HCT116 (cell line): ENCODE data around the gene MOCS2. TPM values are rescaled to one million over a fixed set of nuclear protein-coding genes. Genes with fewer than 3 reads are reported as not detected.

Experiments used
- ATAC-seq: fragments of 200-7000 bp; cut with Tn5 transposase; 2 replicates; pipeline ENCODE4 v1.9.1; 2020; ENCODE audit warnings: mild to moderate bottlenecking, moderate library complexity
- BruUV-seq: library from RNA; stranded (reverse); fragments of 400-500 nt; replicated peaks from 2 replicates; lab custom pipeline; 2021; lab: Mats Ljungman, UMichigan
- CTCF ChIA-PET: fragments of 300-600 bp; sonication (Branson Sonifier 250); formaldehyde crosslinking; loops from one replicate; lab custom pipeline; 2021; ENCODE audit warnings: antibody characterized with exemption; lab: Charles Lee
- POLR2A ChIA-PET: fragments of 300-600, 350-600 bp; sonication (Branson Sonifier 250); formaldehyde crosslinking; loops from one replicate; lab custom pipeline; 2021; ENCODE audit warnings: antibody characterized with exemption; lab: Charles Lee
- RAD21 ChIA-PET, 2 experiments: fragments of 300-600 bp; sonication (Branson Sonifier 250); formaldehyde crosslinking; loops; one replicate each; lab custom pipeline; 2023; ENCODE audit warnings: low total read pairs in 2 of 2; ENCODE audit not compliant: uncharacterized antibody in 2 of 2, unreplicated experiment in 2 of 2, low non-redundant PET in 1 of 2; lab: Charles Lee
- DNase-seq: peaks from one replicate; pipeline ENCODE4 v3.0.0-alpha.2; 2010; ENCODE audit warnings: low read depth, low spot score
- H2AFZ ChIP-seq: fragments of 200-600 bp; shearing (Covaris generic), sonication (generic); 2 replicates; pipeline ENCODE4 v1.6.1; 2017; ENCODE audit warnings: low read depth, mixed run types, mixed read lengths, antibody characterized with exemption, low read length; ENCODE audit not compliant: poor library complexity, severe bottlenecking
- H3K27ac ChIP-seq: 2 replicates; pipeline ENCODE4 v1.5.1; 2012; ENCODE audit warnings: low read depth, low read length
- H3K27me3 ChIP-seq: fragments of 200-600 bp; sonication (generic); 2 replicates; pipeline ENCODE4 v1.6.1; 2016; ENCODE audit warnings: mixed run types, low read length, mixed read lengths; ENCODE audit not compliant: insufficient read depth
- H3K36me3 ChIP-seq, 2 experiments: fragments of 200-500 bp in 1 of 2; fragments of 200-600 bp in 1 of 2; sonication (Bioruptor generic) in 1 of 2; sonication (generic) in 1 of 2; 2 replicates each; pipeline versions ENCODE4 v1.5.1 to v1.6.1; 2014 to 2016; ENCODE audit warnings: low read length in 2 of 2, inconsistent platforms in 1 of 2, mixed read lengths in 1 of 2, mixed run types in 1 of 2; ENCODE audit not compliant: insufficient read depth in 2 of 2, control insufficient read depth in 1 of 2
- H3K4me1 ChIP-seq, 2 experiments: fragments of 200-600 bp in 1 of 2; sonication (generic) in 1 of 2; 2 replicates each; pipeline versions ENCODE4 v1.5.1 to v1.6.1; 2012 to 2017; ENCODE audit warnings: low read length in 2 of 2, inconsistent platforms in 1 of 2, mild to moderate bottlenecking in 1 of 2, mixed read lengths in 1 of 2, mixed run types in 1 of 2, moderate library complexity in 1 of 2; ENCODE audit not compliant: insufficient read depth in 2 of 2, control insufficient read depth in 1 of 2
- H3K4me2 ChIP-seq: fragments of 200-600 bp; sonication (generic); 2 replicates; pipeline ENCODE4 v1.6.1; 2017; ENCODE audit warnings: mixed run types, low read length, mixed read lengths
- H3K4me3 ChIP-seq, 2 experiments: fragments of 200-600 bp in 1 of 2; sonication (generic) in 1 of 2; replicated peaks in 1 of 2; 2 replicates each; pipeline ENCODE4 v1.5.1; 2011 to 2016; ENCODE audit warnings: low read length in 2 of 2, control low read depth in 1 of 2, low read depth in 1 of 2, mild to moderate bottlenecking in 1 of 2, mixed read lengths in 1 of 2, mixed run types in 1 of 2
- H3K79me2 ChIP-seq: fragments of 200-600 bp; sonication (generic); 2 replicates; pipeline ENCODE4 v1.6.1; 2017; ENCODE audit warnings: mild to moderate bottlenecking, mixed run types, low read length, moderate library complexity, mixed read lengths; ENCODE audit not compliant: insufficient read depth
- H3K9ac ChIP-seq: fragments of 200-600 bp; sonication (generic); 2 replicates; pipeline ENCODE4 v1.6.1; 2016; ENCODE audit warnings: low read length, mixed read lengths
- H3K9me2 ChIP-seq: fragments of 200-600 bp; sonication (generic), shearing (Covaris generic); 2 replicates; pipeline ENCODE4 v1.6.1; 2017; ENCODE audit warnings: mixed run types, mild to moderate bottlenecking, moderate library complexity; ENCODE audit not compliant: insufficient read depth
- H3K9me3 ChIP-seq, 2 experiments: fragments of 200-500 bp in 1 of 2; fragments of 200-600 bp in 1 of 2; sonication (Bioruptor generic) in 1 of 2; sonication (generic) in 1 of 2; 2 replicates each; pipeline ENCODE4 v1.6.1; 2014 to 2017; ENCODE audit warnings: low read length in 2 of 2, mixed read lengths in 2 of 2, inconsistent platforms in 1 of 2, low read depth in 1 of 2, mild to moderate bottlenecking in 1 of 2, mixed run types in 1 of 2, moderate library complexity in 1 of 2; ENCODE audit not compliant: control insufficient read depth in 1 of 2, insufficient read depth in 1 of 2
- H4K20me1 ChIP-seq: fragments of 200-600 bp; sonication (generic), shearing (Covaris generic); 2 replicates; pipeline ENCODE4 v1.6.1; 2017; ENCODE audit warnings: mixed run types, mild to moderate bottlenecking, moderate library complexity; ENCODE audit not compliant: insufficient read depth
- ATF3 ChIP-seq: IDR thresholded peaks from 2 replicates; pipeline ENCODE4 v1.6.1; 2012
- EGR1 ChIP-seq: IDR thresholded peaks from 2 replicates; pipeline ENCODE4 v1.6.1; 2012; ENCODE audit warnings: low read depth
- ELF1 ChIP-seq: IDR thresholded peaks from 2 replicates; pipeline ENCODE4 v1.6.1; 2012; ENCODE audit warnings: low read depth, borderline replicate concordance
- EZH2 ChIP-seq: fragments of 200-600 bp; sonication (generic); IDR thresholded peaks from 2 replicates; pipeline ENCODE4 v1.6.1; 2017; ENCODE audit warnings: antibody characterized with exemption, mixed run types
- EZH2phosphoT487 ChIP-seq: fragments of 200-600 bp; IDR thresholded peaks from 2 replicates; pipeline ENCODE4 v1.6.1; 2018; ENCODE audit warnings: antibody characterized with exemption, borderline replicate concordance
- FOSL1 ChIP-seq: IDR thresholded peaks from 2 replicates; pipeline ENCODE4 v1.6.1; 2012; ENCODE audit warnings: low read depth
- JUND ChIP-seq: IDR thresholded peaks from 2 replicates; pipeline ENCODE4 v1.6.1; 2012
- POLR2A ChIP-seq: IDR thresholded peaks from 2 replicates; pipeline ENCODE4 v1.7.0; 2011; ENCODE audit warnings: borderline replicate concordance; ENCODE audit not compliant: insufficient read depth, insufficient read length; ENCODE audit errors: extremely low read depth
- POLR2AphosphoS5 ChIP-seq: IDR thresholded peaks from 2 replicates; pipeline ENCODE4 v1.6.1; 2011; ENCODE audit warnings: mild to moderate bottlenecking, low read depth, low read length, moderate library complexity
- RAD21 ChIP-seq: IDR thresholded peaks from 2 replicates; pipeline ENCODE4 v1.6.1; 2012; ENCODE audit warnings: low read depth, mild to moderate bottlenecking
- SIN3A ChIP-seq: IDR thresholded peaks from 2 replicates; pipeline ENCODE4 v1.6.1; 2012; ENCODE audit warnings: low read depth
- SP1 ChIP-seq: IDR thresholded peaks from 2 replicates; pipeline ENCODE4 v1.6.1; 2012; ENCODE audit warnings: low read depth
- SRF ChIP-seq: IDR thresholded peaks from 2 replicates; pipeline ENCODE4 v1.6.1; 2012; ENCODE audit warnings: low read depth
- TCF7L2 ChIP-seq: IDR thresholded peaks from 2 replicates; pipeline ENCODE4 v1.7.0; 2011; ENCODE audit warnings: borderline replicate concordance, inconsistent platforms; ENCODE audit not compliant: insufficient read depth, insufficient read length; ENCODE audit errors: extremely low read depth
- YY1 ChIP-seq: IDR thresholded peaks from 2 replicates; pipeline ENCODE4 v1.6.1; 2011; ENCODE audit warnings: low read length, low read depth, moderate library complexity, mild to moderate bottlenecking; ENCODE audit not compliant: insufficient replicate concordance; ENCODE audit errors: extremely low read depth
- ZFX ChIP-seq: fragments of 450-650 bp; IDR thresholded peaks from 2 replicates; pipeline ENCODE4 v1.6.1; 2017
- ZNF274 ChIP-seq: fragments of 200-500 bp; sonication (Bioruptor generic); IDR thresholded peaks from 2 replicates; pipeline ENCODE4 v1.6.1; 2014; ENCODE audit warnings: mild to moderate bottlenecking, low read depth, low read length, inconsistent platforms
- intact Hi-C: fragments of 100-400 bp; cut with micrococcal nuclease; formaldehyde crosslinking; loops from 2 replicates; pipeline ENCODE4 v1.10.0; 2022
- total RNA-seq: library from RNA; stranded (reverse); gene quantifications from one replicate; pipeline ENCODE4 v1.2.1, GENCODE V29; 2021; ENCODE audit not compliant: unreplicated experiment
- TF ChIP-seq, protein P1 (sequence below), 3 experiments: fragments of 200-600 bp in 1 of 3; sonication (generic) in 1 of 3; IDR thresholded peaks in 2 of 3; conservative IDR thresholded peaks in 1 of 3; 2 replicates each; pipeline ENCODE4 v1.5.1; 2012 to 2017; ENCODE audit warnings: low read depth in 2 of 3, low read length in 2 of 3, antibody characterized with exemption in 1 of 3, borderline replicate concordance in 1 of 3, control low read depth in 1 of 3, mild to moderate bottlenecking in 1 of 3, mixed read lengths in 1 of 3, mixed run types in 1 of 3, moderate library complexity in 1 of 3; ENCODE audit not compliant: insufficient read depth in 1 of 3

Gene MOCS2
- total RNA-seq, 1 experiment from 2014 or later: 34.0 TPM

GRCh38 chr5:53090229-53090628 lies 19.3 kb downstream of the MOCS2 start:
- Histone ChIP-seq H3K9me2 (no peaks in the 10 kb centered on the region), H3K4me2 (no peak overlapping the region), H3K4me1 (peaks cover 5 to 8% of the 10 kb centered on the region in 2 experiments; a peak in 3 of 4 replicates), H4K20me1 (no peaks in the 10 kb centered on the region)
- ATAC-seq: no peak
- no TSS peak for BruUV-seq
- intact Hi-C loops: no loop called here
- RAD21 ChIA-PET: no interaction called here
- TF ChIP-seq ELF1: no peak
- no peak for TF ChIP-seq ZFX
- TF ChIP-seq RAD21: no peak
- no peak for TF ChIP-seq JUND
- no peak for TF ChIP-seq EZH2phosphoT487
- TF ChIP-seq FOSL1: no peak
- TF ChIP-seq SRF: no peak
- TF ChIP-seq SIN3A: no peak
- no peak for TF ChIP-seq TCF7L2
- no peak for TF ChIP-seq EGR1
- TF ChIP-seq POLR2AphosphoS5: no peak
- no peak for TF ChIP-seq SP1
- TF ChIP-seq POLR2A: no peak
- TF ChIP-seq, protein P1, sequence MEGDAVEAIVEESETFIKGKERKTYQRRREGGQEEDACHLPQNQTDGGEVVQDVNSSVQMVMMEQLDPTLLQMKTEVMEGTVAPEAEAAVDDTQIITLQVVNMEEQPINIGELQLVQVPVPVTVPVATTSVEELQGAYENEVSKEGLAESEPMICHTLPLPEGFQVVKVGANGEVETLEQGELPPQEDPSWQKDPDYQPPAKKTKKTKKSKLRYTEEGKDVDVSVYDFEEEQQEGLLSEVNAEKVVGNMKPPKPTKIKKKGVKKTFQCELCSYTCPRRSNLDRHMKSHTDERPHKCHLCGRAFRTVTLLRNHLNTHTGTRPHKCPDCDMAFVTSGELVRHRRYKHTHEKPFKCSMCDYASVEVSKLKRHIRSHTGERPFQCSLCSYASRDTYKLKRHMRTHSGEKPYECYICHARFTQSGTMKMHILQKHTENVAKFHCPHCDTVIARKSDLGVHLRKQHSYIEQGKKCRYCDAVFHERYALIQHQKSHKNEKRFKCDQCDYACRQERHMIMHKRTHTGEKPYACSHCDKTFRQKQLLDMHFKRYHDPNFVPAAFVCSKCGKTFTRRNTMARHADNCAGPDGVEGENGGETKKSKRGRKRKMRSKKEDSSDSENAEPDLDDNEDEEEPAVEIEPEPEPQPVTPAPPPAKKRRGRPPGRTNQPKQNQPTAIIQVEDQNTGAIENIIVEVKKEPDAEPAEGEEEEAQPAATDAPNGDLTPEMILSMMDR (IDR thresholded peaks at IDR 0.05 in 2 of 3, conservative IDR thresholded peaks at IDR 0.05 in 1 of 3; ENCODE audit: borderline replicate concordance in 1 of 3, insufficient read depth in 1 of 3, low read depth in 2 of 3, low read length in 2 of 3): no peak
- TF ChIP-seq ATF3: no peak
- TF ChIP-seq YY1: no peak
- no peak for TF ChIP-seq ZNF274
- TF ChIP-seq EZH2: no peak
- TF ChIP-seq, all 23 proteins: peak for 0
- H3K27ac ChIP-seq: no peak overlapping the region
- H3K9me3 ChIP-seq: no peaks in the 10 kb centered on the region
- H3K27me3 ChIP-seq: no peaks in the 10 kb centered on the region
- no peak overlapping the region for H3K9ac ChIP-seq
- ChIA-PET CTCF (no interaction called here), POLR2A (no interaction called here)
- peaks cover 4 to 37% of the 10 kb centered on the region in 2 experiments; a peak in 3 of 4 replicates for H3K36me3 ChIP-seq
- no peak overlapping the region for H2AFZ ChIP-seq
- H3K79me2 ChIP-seq: no peaks in the 10 kb centered on the region
- no peak for DNase-seq
- no peak overlapping the region for H3K4me3 ChIP-seq
